Endothelial cell of umbilical vein (primary cell): ENCODE data around the gene EHD2. TPM values are rescaled to one million over a fixed set of nuclear protein-coding genes. Genes with fewer than 3 reads are reported as not detected.

Experiments used
- BruUV-seq: library from RNA; stranded (reverse); fragments of 400-500 nt; replicated peaks from 2 replicates; lab custom pipeline; 2021; lab: Mats Ljungman, UMichigan
- CTCF ChIA-PET: fragments of 300-600, 350-600 bp; sonication (Branson Sonifier 250); formaldehyde crosslinking; loops from one replicate; lab custom pipeline; 2021; ENCODE audit warnings: antibody characterized with exemption, inconsistent platforms; lab: Charles Lee
- POLR2A ChIA-PET: fragments of 300-600, 350-600 bp; sonication (Branson Sonifier 250); formaldehyde crosslinking; loops from one replicate; lab custom pipeline; 2021; ENCODE audit warnings: antibody characterized with exemption, inconsistent platforms; lab: Charles Lee
- DNase-seq: peaks from one replicate; pipeline ENCODE4 v3.0.0-alpha.2; 2011; ENCODE audit warnings: low read depth, low spot score
- FAIRE-seq: peaks from 2 replicates; lab custom pipeline; 2011; peaks lifted over from hg19 to GRCh38; lab: Jason Lieb, UNC
- H2AFZ ChIP-seq: 2 replicates; pipeline ENCODE4 v1.6.0; 2012; ENCODE audit warnings: low read depth, low read length, control low read depth, inconsistent platforms
- H3K27ac ChIP-seq: 2 replicates; pipeline ENCODE4 v1.5.1; 2011; ENCODE audit warnings: low read depth, mild to moderate bottlenecking, control low read depth, low read length, moderate library complexity; ENCODE audit not compliant: insufficient read depth
- H3K27me3 ChIP-seq, 2 experiments: 2 replicates each; pipeline versions ENCODE4 v1.6.0 to v1.6.1; 2011; ENCODE audit warnings: low read length in 2 of 2, mixed read lengths in 1 of 2; ENCODE audit not compliant: control insufficient read depth in 2 of 2, insufficient read depth in 2 of 2
- H3K36me3 ChIP-seq, 2 experiments: 2 replicates in 1 of 2; 3 replicates in 1 of 2; pipeline ENCODE4 v1.5.1; 2011; ENCODE audit warnings: low read length in 2 of 2, mild to moderate bottlenecking in 1 of 2, moderate library complexity in 1 of 2; ENCODE audit not compliant: control insufficient read depth in 2 of 2, insufficient read depth in 2 of 2; ENCODE audit errors: extremely low read depth in 1 of 2
- H3K4me1 ChIP-seq: 3 replicates; pipeline ENCODE4 v1.5.1; 2011; ENCODE audit warnings: mild to moderate bottlenecking, low read length; ENCODE audit not compliant: control insufficient read depth, insufficient read depth; ENCODE audit errors: extremely low read depth
- H3K4me2 ChIP-seq: 2 replicates; pipeline ENCODE4 v1.6.1; 2011; ENCODE audit warnings: low read length, control low read depth, mixed read lengths; ENCODE audit not compliant: insufficient read depth
- H3K4me3 ChIP-seq, 3 experiments: fragments of 200-600 bp in 1 of 3; sonication (generic), shearing (Covaris generic) in 1 of 3; replicated peaks in 1 of 3; 2 replicates each; pipeline ENCODE4 v1.5.1; 2011 to 2016; ENCODE audit warnings: control low read depth in 3 of 3, low read length in 3 of 3, mild to moderate bottlenecking in 2 of 3, inconsistent platforms in 1 of 3, low read depth in 1 of 3, moderate library complexity in 1 of 3; ENCODE audit not compliant: insufficient read depth in 1 of 3
- H3K79me2 ChIP-seq: 2 replicates; pipeline ENCODE4 v1.6.0; 2012; ENCODE audit warnings: low read length, inconsistent platforms; ENCODE audit not compliant: control insufficient read depth, insufficient read depth
- H3K9ac ChIP-seq: replicated peaks from 2 replicates; pipeline ENCODE3; 2011; ENCODE audit warnings: low read length, control low read depth; ENCODE audit not compliant: insufficient read depth; ENCODE audit errors: extremely low read depth
- H3K9me1 ChIP-seq: replicated peaks from 3 replicates; pipeline ENCODE4 v1.6.0; 2011; ENCODE audit warnings: mild to moderate bottlenecking, low read length; ENCODE audit not compliant: control insufficient read depth, insufficient read depth; ENCODE audit errors: extremely low read depth
- H3K9me3 ChIP-seq: replicated peaks from 2 replicates; pipeline ENCODE4 v1.5.1; 2012; ENCODE audit warnings: low read length, inconsistent platforms; ENCODE audit not compliant: control insufficient read depth, insufficient read depth
- H4K20me1 ChIP-seq: replicated peaks from 2 replicates; pipeline ENCODE3; 2011; ENCODE audit warnings: mild to moderate bottlenecking, low read length; ENCODE audit not compliant: control insufficient read depth, insufficient read depth; ENCODE audit errors: extremely low read depth
- CTCF ChIP-seq, 2 donors: IDR thresholded peaks; 1 replicate in 1 of 2; 2 replicates in 1 of 2; pipeline ENCODE4 v1.5.1; 2011; ENCODE audit warnings: low read length in 2 of 2, mild to moderate bottlenecking in 2 of 2, moderate library complexity in 2 of 2, control low read depth in 1 of 2, inconsistent platforms in 1 of 2, low read depth in 1 of 2; ENCODE audit not compliant: insufficient read depth in 1 of 2; ENCODE audit errors: extremely low read depth in 1 of 2
- EZH2 ChIP-seq: IDR thresholded peaks from 2 replicates; pipeline ENCODE4 v1.6.1; 2012; ENCODE audit warnings: borderline replicate concordance, low read depth, mild to moderate bottlenecking, moderate library complexity, low read length, inconsistent platforms; ENCODE audit not compliant: severe bottlenecking
- FOS ChIP-seq: IDR thresholded peaks from 2 replicates; pipeline ENCODE4 v1.6.1; 2011; ENCODE audit warnings: mild to moderate bottlenecking, low read length, moderate library complexity, borderline replicate concordance; ENCODE audit not compliant: insufficient read depth
- GATA2 ChIP-seq: IDR thresholded peaks from 2 replicates; pipeline ENCODE4 v1.7.0; 2011; ENCODE audit warnings: low read depth, mild to moderate bottlenecking, moderate library complexity, mixed read lengths, low read length; ENCODE audit not compliant: insufficient read length, insufficient read depth
- JUN ChIP-seq: IDR thresholded peaks from 2 replicates; pipeline ENCODE4 v1.6.1; 2011; ENCODE audit warnings: borderline replicate concordance, low read depth; ENCODE audit not compliant: insufficient read length, insufficient read depth
- MAX ChIP-seq: IDR thresholded peaks from 2 replicates; pipeline ENCODE4 v1.6.1; 2011; ENCODE audit not compliant: insufficient read depth, insufficient read length
- MYC ChIP-seq: IDR thresholded peaks from one replicate; pipeline ENCODE4 v1.6.1; 2011; ENCODE audit warnings: mild to moderate bottlenecking, low read depth, low read length
- POLR2A ChIP-seq: IDR thresholded peaks from 2 replicates; pipeline ENCODE4 v1.6.1; 2012; ENCODE audit warnings: low read depth, mild to moderate bottlenecking, control low read depth, low read length
- POLR2AphosphoS5 ChIP-seq: IDR thresholded peaks from 2 replicates; pipeline ENCODE4 v1.6.1; 2012; ENCODE audit warnings: low read depth, mild to moderate bottlenecking, control low read depth, low read length, moderate library complexity; ENCODE audit not compliant: insufficient read depth
- dilution Hi-C: fragments of 300-500 bp; cut with MboI; formaldehyde crosslinking; loops from one replicate; pipeline ENCODE4 v1.15.0; 2019; ENCODE audit warnings: low sequenced_read_pairs; ENCODE audit not compliant: extremely low pct_ligation_motif_present
- intact Hi-C: fragments of 100-400 bp; cut with micrococcal nuclease; formaldehyde crosslinking; loops from one replicate; pipeline ENCODE4 v1.10.0; 2022
- polyA plus RNA-seq, 4 experiments: library from polyadenylated mRNA; depleted of rRNA in 3 of 4; stranded (reverse) in 3 of 4; unstranded in 1 of 4; fragments of >200 nt; gene quantifications; 2 replicates each; pipeline versions ENCODE4 v1.2.1 to v1.2.3, GENCODE V29; 2011 to 2012; ENCODE audit warnings: missing spikeins in 1 of 4
- total RNA-seq: library from RNA; stranded (reverse); gene quantifications from 2 replicates; pipeline ENCODE4 v1.2.3, GENCODE V29; 2021

Gene EHD2
- total and polyA plus RNA-seq, 2 donors (not counting 3 experiments of a cell fraction or from before 2014, with no cell fraction given) = 110 to 220 TPM

- peaks cover 3% of the 10 kb centered on the region for H3K4me1 ChIP-seq
- H3K4me3 ChIP-seq = no peak overlapping the region
- no peak overlapping the region for H3K27ac ChIP-seq
- no peak overlapping the region for H3K9ac ChIP-seq
- H4K20me1 ChIP-seq = no peaks in the 10 kb centered on the region
- DNase-seq = no peak
- no peak for FAIRE-seq
- dilution Hi-C loops (no loop called here), intact Hi-C loops (no loop called here)
- H3K4me2 ChIP-seq = no peak overlapping the region
- BruUV-seq = no TSS peak
- no peak for TF ChIP-seq FOS
- TF ChIP-seq MYC = no peak
- no peak for TF ChIP-seq GATA2
- TF ChIP-seq POLR2AphosphoS5 = no peak
- no peak for TF ChIP-seq EZH2
- no peak for TF ChIP-seq CTCF (IDR thresholded peaks at IDR 0.05; ENCODE audit: extremely low read depth in 1 of 2, insufficient read depth in 1 of 2, low read depth in 1 of 2, low read length in 2 of 2)
- TF ChIP-seq JUN = no peak
- TF ChIP-seq POLR2A = no peak
- TF ChIP-seq MAX = no peak
- H3K9me3 ChIP-seq = no peaks in the 10 kb centered on the region
- ChIA-PET CTCF (interaction anchor here (0.8 kb wide), 1 partner anchor 254 kb away, joined by 5 read pairs; no protein-coding TSS in a partner anchor), POLR2A (no interaction called here)
- H3K9me1 ChIP-seq = no peaks in the 10 kb centered on the region
- H3K27me3 ChIP-seq = no peaks in the 10 kb centered on the region
- no peak overlapping the region for H2AFZ ChIP-seq
- no peaks in the 10 kb centered on the region for H3K79me2 ChIP-seq
- H3K36me3 ChIP-seq = peaks cover 0 to 10% of the 10 kb centered on the region in 2 experiments
Observed at GRCh38 chr19:47691090-47691489, 22.1 kb upstream of the EHD2 start.
